Progenitor cell of endocrine pancreas (in vitro differentiated cells): ENCODE measurements around the gene EIF2B5. TPM values are rescaled to one million over a fixed set of nuclear protein-coding genes. Genes with fewer than 3 reads are reported as not detected.
A peak's percentile ranks its signal among the peaks of the same experiment; 100 is the strongest.
"Not testable (repeated sequence)": the region's sequence is repeated elsewhere in the genome, so short reads cannot be mapped to it uniquely, and the experiment has no call there.

Experiments
- DNase-seq: peaks from one replicate; pipeline ENCODE4 v3.0.0; 2021; ENCODE audit warnings: low spot score; ENCODE audit not compliant: unreplicated experiment
- H3K27ac Mint-ChIP-seq: 2 replicates; pipeline ENCODE4 v1.8.0; 2021; ENCODE audit warnings: mild to moderate bottlenecking, moderate library complexity, mixed read lengths
- H3K27me3 Mint-ChIP-seq: 2 replicates; pipeline ENCODE4 v1.8.0; 2021; ENCODE audit warnings: mixed read lengths
- H3K36me3 Mint-ChIP-seq: 2 replicates; pipeline ENCODE4 v1.8.0; 2022; ENCODE audit warnings: mixed read lengths; ENCODE audit not compliant: insufficient read depth
- H3K4me1 Mint-ChIP-seq: 2 replicates; pipeline ENCODE4 v1.8.0; 2021; ENCODE audit warnings: low read depth, mixed read lengths
- H3K4me3 Mint-ChIP-seq: 2 replicates; pipeline ENCODE4 v1.8.0; 2021; ENCODE audit warnings: low read depth, mild to moderate bottlenecking, moderate library complexity, mixed read lengths
- H3K9me3 Mint-ChIP-seq: 2 replicates; pipeline ENCODE4 v1.8.0; 2021; ENCODE audit warnings: low read depth, mixed read lengths
- total RNA-seq: library from RNA; stranded (reverse); gene quantifications from 2 replicates; pipeline ENCODE4 v1.2.1, GENCODE V29; 2021
- TF ChIP-seq, protein P1 (sequence below): fragments of 200-600 bp; sonication (generic); IDR thresholded peaks from one replicate; pipeline ENCODE4 v1.5.0; 2021; ENCODE audit warnings: antibody characterized with exemption, mild to moderate bottlenecking; ENCODE audit not compliant: unreplicated experiment

EIF2B5 gene
- total RNA-seq, 1 donor from 2014 or later, result 45.4 TPM

DNA sequence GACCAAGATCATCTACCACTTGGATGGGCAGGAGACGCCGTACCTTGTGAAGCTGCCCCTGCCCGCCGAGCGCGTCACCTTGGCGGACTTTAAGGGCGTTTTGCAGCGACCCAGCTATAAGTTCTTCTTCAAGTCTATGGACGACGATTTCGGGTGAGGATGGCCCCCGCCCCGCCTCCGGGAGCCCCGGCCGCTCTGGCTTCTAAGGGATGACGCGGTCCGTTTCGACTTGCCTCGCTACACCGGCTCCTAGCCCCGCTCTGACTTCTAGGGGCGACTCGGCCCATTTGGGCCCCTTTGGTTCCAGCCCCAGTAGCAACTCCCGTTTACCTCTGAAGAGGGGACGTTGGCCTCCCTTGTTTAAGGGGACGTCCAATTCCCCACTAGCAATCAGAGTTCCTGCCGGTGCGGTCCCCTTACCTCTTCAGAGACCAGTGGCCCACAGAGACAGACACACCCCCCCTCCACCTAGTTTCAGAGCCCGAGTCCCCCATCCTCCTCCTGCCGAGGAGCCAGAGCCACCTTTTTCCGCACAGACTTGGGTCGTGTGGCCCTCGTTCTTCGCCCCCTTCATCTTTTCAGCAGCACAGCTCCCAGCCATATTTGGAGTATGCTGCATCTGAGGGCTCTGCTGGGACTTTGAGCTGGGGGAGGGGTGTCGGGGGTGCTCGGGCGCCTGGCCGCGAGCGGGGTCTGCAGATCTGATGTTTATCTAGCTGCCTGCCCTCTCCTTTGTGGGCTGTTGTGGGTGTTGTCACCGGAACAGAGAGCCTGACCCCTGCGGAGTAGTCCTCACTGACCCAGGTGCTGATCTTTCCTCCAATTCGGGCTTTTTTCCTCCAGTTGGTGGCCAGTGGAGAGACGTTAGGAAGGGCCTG lies 20.7 kb downstream of the EIF2B5 start:
- H3K9me3 Mint-ChIP-seq, result no peaks in the 10 kb centered on the region
- no peaks in the 10 kb centered on the region for H3K36me3 Mint-ChIP-seq
- H3K4me1 Mint-ChIP-seq, result peaks cover 25% of the 10 kb centered on the region
- DNase-seq, result no peak
- H3K4me3 Mint-ChIP-seq, result peak overlapping the region; percentile 96
- H3K27me3 Mint-ChIP-seq, result no peaks in the 10 kb centered on the region
- H3K27ac Mint-ChIP-seq, result peak overlapping the region; percentile 97
- TF ChIP-seq, protein P1, sequence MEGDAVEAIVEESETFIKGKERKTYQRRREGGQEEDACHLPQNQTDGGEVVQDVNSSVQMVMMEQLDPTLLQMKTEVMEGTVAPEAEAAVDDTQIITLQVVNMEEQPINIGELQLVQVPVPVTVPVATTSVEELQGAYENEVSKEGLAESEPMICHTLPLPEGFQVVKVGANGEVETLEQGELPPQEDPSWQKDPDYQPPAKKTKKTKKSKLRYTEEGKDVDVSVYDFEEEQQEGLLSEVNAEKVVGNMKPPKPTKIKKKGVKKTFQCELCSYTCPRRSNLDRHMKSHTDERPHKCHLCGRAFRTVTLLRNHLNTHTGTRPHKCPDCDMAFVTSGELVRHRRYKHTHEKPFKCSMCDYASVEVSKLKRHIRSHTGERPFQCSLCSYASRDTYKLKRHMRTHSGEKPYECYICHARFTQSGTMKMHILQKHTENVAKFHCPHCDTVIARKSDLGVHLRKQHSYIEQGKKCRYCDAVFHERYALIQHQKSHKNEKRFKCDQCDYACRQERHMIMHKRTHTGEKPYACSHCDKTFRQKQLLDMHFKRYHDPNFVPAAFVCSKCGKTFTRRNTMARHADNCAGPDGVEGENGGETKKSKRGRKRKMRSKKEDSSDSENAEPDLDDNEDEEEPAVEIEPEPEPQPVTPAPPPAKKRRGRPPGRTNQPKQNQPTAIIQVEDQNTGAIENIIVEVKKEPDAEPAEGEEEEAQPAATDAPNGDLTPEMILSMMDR, result no peak

DNA sequence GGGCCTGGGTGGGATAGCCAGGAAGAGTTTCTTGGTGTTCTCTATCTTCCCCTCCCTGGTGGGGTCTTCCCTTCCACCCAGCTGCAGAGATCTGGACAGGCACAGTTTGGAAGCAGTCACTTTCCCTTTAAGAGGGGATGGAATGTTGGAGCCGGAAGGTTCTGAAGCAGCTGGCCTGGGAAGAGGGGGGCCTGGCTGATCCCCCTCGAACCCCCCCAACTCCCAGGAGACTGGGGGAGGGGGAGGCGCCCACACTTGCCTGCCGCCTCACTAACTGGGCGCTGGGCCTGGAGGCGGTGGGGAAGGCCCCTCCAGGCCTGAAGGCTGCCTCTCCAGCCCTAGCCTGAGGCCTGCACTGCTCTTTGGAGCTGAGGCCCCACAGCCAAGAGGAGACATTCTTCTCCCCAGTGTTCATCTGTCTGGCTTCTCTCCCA lies 21.4 kb downstream of the EIF2B5 start:
- TF ChIP-seq, protein P1, result no peak
- no peaks in the 10 kb centered on the region for H3K36me3 Mint-ChIP-seq
- H3K4me3 Mint-ChIP-seq, result peak overlapping the region; percentile 96
- no peaks in the 10 kb centered on the region for H3K9me3 Mint-ChIP-seq
- H3K27me3 Mint-ChIP-seq, result no peaks in the 10 kb centered on the region
- H3K4me1 Mint-ChIP-seq, result peaks cover 28% of the 10 kb centered on the region
- DNase-seq, result peak; percentile 28
- H3K27ac Mint-ChIP-seq, result peak overlapping the region; percentile 97

DNA sequence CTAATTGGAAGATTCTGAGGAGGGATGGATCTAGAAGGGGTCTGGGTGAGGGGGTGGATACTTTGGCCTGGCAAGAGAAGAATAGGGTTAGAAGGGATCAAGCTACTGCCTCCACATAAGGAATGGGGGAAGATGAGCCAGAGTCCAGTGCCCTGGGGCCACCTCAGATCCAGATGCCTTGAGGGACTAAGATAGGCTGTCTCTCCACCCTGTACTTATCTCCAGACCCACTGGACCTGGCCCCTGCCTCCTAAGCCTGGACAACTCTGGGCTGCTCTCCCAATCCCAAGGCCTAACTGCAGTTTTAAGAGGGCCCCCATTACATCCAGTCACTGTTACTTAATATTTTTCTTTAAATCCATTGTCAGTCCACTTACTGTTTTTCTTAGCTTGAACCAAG lies 22.0 kb downstream of the EIF2B5 start:
- Mint-ChIP-seq H3K4me3 (peak overlapping the region; percentile 96), H3K36me3 (no peaks in the 10 kb centered on the region), H3K27ac (peak overlapping the region; percentile 93), H3K4me1 (peaks cover 29% of the 10 kb centered on the region), H3K9me3 (no peaks in the 10 kb centered on the region), H3K27me3 (no peaks in the 10 kb centered on the region)
- no peak for DNase-seq
- TF ChIP-seq, protein P1, result no peak

- H3K36me3 Mint-ChIP-seq, result no peaks in the 10 kb centered on the region
- no peak overlapping the region for H3K4me3 Mint-ChIP-seq
- H3K27ac Mint-ChIP-seq, result peak overlapping the region; percentile 69
These were observed 23.2 kb downstream of the EIF2B5 start for GRCh38 chr3:184158404-184158803.

DNA sequence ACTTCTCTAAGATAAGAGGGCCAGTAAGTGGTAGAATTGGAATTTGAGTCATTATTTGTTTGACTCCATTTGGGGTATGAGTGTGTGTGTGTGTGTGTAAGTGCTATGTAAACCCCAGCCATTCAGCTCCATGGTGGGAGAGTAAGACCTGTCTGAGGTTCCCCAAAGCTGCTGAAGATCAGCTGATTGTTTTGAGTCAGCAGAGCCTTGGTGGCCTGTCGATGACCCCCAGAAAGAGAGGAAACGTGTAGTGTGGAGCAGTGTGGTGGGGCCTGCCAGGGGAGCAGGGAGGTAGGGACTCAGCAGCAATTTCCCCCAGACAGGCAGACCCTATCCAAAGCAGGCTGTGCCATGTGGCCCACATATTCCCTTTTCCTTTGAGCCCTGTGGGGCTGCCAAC lies 25.3 kb downstream of the EIF2B5 start:
- Mint-ChIP-seq H3K4me1 (peaks cover 26% of the 10 kb centered on the region), H3K27me3 (no peaks in the 10 kb centered on the region), H3K9me3 (no peaks in the 10 kb centered on the region), H3K36me3 (peaks cover 6% of the 10 kb centered on the region), H3K27ac (peak overlapping the region; percentile 88), H3K4me3 (no peak overlapping the region)
- no peak for DNase-seq
- TF ChIP-seq, protein P1, result no peak

More at GRCh38 chr3:184158404-184158803, 23.2 kb downstream of the EIF2B5 start:
- H3K9me3 Mint-ChIP-seq, result no peaks in the 10 kb centered on the region
- DNase-seq, result no peak
- H3K4me1 Mint-ChIP-seq, result peaks cover 29% of the 10 kb centered on the region
- TF ChIP-seq, protein P1, result no peak
- H3K27me3 Mint-ChIP-seq, result no peaks in the 10 kb centered on the region

GRCh38 chr3:184162571-184163070 lies 27.5 kb downstream of the EIF2B5 start:
- not testable (repeated sequence) for H3K27ac Mint-ChIP-seq, H3K27me3 Mint-ChIP-seq, H3K4me3 Mint-ChIP-seq, DNase-seq, H3K9me3 Mint-ChIP-seq, H3K36me3 Mint-ChIP-seq
- peaks cover 18% of the 10 kb centered on the region for H3K4me1 Mint-ChIP-seq
